NB4 (cell line): ENCODE data around the gene CD44.

Experiments used
- MYC ChIP-seq: IDR thresholded peaks from 2 replicates; pipeline ENCODE4 v1.6.1; 2011; ENCODE audit warnings: low read depth, low read length
- POLR2A ChIP-seq: IDR thresholded peaks from 2 replicates; pipeline ENCODE4 v1.6.1; 2011; ENCODE audit warnings: mild to moderate bottlenecking; ENCODE audit not compliant: insufficient read length; ENCODE audit errors: extremely low read depth
- TF ChIP-seq, protein P1 (sequence below): IDR thresholded peaks from one replicate; pipeline ENCODE4 v1.5.1; 2012; ENCODE audit warnings: low read depth, low read length
- TF ChIP-seq, protein P2 (sequence below): IDR thresholded peaks from 2 replicates; pipeline ENCODE4 v1.6.1; 2011; ENCODE audit warnings: low read depth, low read length

DNA sequence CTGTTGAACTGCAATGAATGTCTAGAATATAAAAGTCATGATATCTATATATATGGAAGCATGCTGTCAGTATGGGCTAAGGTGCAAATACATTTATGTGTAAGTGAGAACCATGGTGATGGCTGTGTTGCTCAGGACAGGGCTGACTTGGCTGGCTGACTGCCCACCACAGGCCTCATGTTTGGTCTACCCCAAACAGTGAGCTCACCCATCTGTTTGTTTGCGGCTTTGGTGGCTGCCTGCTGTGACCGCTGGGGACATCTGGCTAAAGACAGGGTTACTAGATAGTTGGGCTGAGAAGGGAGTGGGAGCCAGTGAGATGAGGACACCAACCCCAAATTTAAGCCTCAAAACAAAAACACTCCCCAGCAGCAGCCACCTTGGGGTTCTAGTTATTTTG, 6.3 kb downstream of the CD44 start:
- TF ChIP-seq POLR2A (no peak), MYC (no peak)
- TF ChIP-seq, protein P1, sequence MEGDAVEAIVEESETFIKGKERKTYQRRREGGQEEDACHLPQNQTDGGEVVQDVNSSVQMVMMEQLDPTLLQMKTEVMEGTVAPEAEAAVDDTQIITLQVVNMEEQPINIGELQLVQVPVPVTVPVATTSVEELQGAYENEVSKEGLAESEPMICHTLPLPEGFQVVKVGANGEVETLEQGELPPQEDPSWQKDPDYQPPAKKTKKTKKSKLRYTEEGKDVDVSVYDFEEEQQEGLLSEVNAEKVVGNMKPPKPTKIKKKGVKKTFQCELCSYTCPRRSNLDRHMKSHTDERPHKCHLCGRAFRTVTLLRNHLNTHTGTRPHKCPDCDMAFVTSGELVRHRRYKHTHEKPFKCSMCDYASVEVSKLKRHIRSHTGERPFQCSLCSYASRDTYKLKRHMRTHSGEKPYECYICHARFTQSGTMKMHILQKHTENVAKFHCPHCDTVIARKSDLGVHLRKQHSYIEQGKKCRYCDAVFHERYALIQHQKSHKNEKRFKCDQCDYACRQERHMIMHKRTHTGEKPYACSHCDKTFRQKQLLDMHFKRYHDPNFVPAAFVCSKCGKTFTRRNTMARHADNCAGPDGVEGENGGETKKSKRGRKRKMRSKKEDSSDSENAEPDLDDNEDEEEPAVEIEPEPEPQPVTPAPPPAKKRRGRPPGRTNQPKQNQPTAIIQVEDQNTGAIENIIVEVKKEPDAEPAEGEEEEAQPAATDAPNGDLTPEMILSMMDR: no peak
- TF ChIP-seq, protein P2, sequence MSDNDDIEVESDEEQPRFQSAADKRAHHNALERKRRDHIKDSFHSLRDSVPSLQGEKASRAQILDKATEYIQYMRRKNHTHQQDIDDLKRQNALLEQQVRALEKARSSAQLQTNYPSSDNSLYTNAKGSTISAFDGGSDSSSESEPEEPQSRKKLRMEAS: no peak
